Adrenal gland (tissue), 5 donors: ENCODE data around the gene ACOT13.
"Not testable (repeated sequence)": the region's sequence is repeated elsewhere in the genome, so short reads cannot be mapped to it uniquely, and the experiment has no call there.

Source experiments
- CTCF ChIP-seq, 6 experiments: fragments of 450-650 bp in 4 of 6; fragments of 200-600 bp in 2 of 6; sonication (generic) in 1 of 6; IDR thresholded peaks; 1 replicate in 5 of 6; 2 replicates in 1 of 6; pipeline versions ENCODE4 v1.5.1 to v1.8.0; 2016 to 2021; ENCODE audit warnings: antibody characterized with exemption in 6 of 6, mild to moderate bottlenecking in 2 of 6, moderate library complexity in 1 of 6
- POLR2A ChIP-seq, 2 donors: fragments of 450-650 bp; IDR thresholded peaks; one replicate each; pipeline ENCODE4 v1.6.1; 2017; ENCODE audit warnings: antibody characterized with exemption in 2 of 2, mild to moderate bottlenecking in 2 of 2, moderate library complexity in 1 of 2
- donor health status: DM: no; HTN: no; CAD: no.

DNA sequence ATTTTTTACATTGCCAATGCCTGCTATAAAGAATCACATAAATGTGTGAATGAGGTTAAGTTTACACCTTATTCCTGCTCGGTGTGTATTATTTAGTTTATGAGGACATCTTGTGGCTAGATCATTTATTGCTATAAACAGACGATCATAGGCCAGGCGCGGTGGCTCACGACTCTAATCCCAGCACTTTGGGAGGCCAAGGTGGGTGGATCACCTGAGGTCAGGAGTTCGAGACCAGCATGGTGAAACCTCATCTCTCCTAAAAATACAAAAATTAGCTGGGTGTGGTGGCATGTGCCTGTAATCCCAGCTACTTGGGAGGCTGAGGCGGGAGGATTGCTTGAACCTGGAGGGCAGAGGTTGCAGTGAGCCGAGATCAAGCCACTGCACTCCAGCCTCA lies 28.8 kb downstream of the ACOT13 start:
- TF ChIP-seq CTCF (IDR thresholded peaks at IDR 0.05) = peak in 5 of 6 experiments; percentile 52 to 71 (median 60)
- not testable (repeated sequence) for TF ChIP-seq POLR2A (IDR thresholded peaks at IDR 0.05)
